Stomach (tissue), 9 donors: Measurements from ENCODE around the gene ELANE. TPM values are rescaled to one million over a fixed set of nuclear protein-coding genes. Genes with fewer than 3 reads are reported as not detected.

Experiments used
- DNase-seq, 2 donors: peaks; one replicate each; pipeline versions ENCODE4 v3.0.0 to v3.0.0-alpha.2; 2013 to 2019
- H3K27ac ChIP-seq, 5 donors: fragments of 200-600 bp in 4 of 5; sonication (generic) in 4 of 5; one replicate each; pipeline ENCODE4 v1.5.1; 2013 to 2019; ENCODE audit warnings: mild to moderate bottlenecking in 1 of 5, moderate library complexity in 1 of 5
- H3K27me3 ChIP-seq, 3 donors: fragments of 200-600 bp; sonication (generic); one replicate each; pipeline ENCODE4 v1.5.1; 2017 to 2019; ENCODE audit warnings: mixed run types in 1 of 3
- H3K36me3 ChIP-seq, 4 donors: fragments of 200-600 bp; sonication (generic); 1 replicate in 3 of 4; 2 replicates in 1 of 4; pipeline ENCODE4 v1.5.1; 2016 to 2019
- H3K4me1 ChIP-seq, 4 donors: fragments of 200-600 bp; sonication (generic); one replicate each; pipeline ENCODE4 v1.5.1; 2016 to 2019
- H3K4me3 ChIP-seq, 4 donors: fragments of 200-600 bp; sonication (generic) in 3 of 4; one replicate each; pipeline ENCODE4 v1.5.1; 2016 to 2019; ENCODE audit warnings: mild to moderate bottlenecking in 1 of 4
- H3K9me3 ChIP-seq, 4 donors: fragments of 200-600 bp; sonication (generic); one replicate each; pipeline ENCODE4 v1.5.1; 2016 to 2019
- EP300 ChIP-seq: sonication (generic); formaldehyde crosslinking; IDR thresholded peaks from one replicate; pipeline ENCODE4 v1.6.1; 2017; ENCODE audit warnings: antibody characterized with exemption
- POLR2A ChIP-seq, 4 donors: fragments of 450-650 bp; IDR thresholded peaks; one replicate each; pipeline ENCODE4 v1.6.1; 2016; ENCODE audit warnings: antibody characterized with exemption in 4 of 4, control low read depth in 2 of 4, mild to moderate bottlenecking in 1 of 4, moderate library complexity in 1 of 4
- POLR2AphosphoS5 ChIP-seq, 3 donors: sonication (generic); formaldehyde crosslinking; IDR thresholded peaks; one replicate each; pipeline ENCODE4 v1.6.1; 2016; ENCODE audit warnings: antibody characterized with exemption in 3 of 3
- WGBS, 5 donors: extraction: QIAGEN DNeasy Blood & Tissue Kit in 3 of 5; methylation state at CpG; one replicate each; pipeline versions ENCODE4 v1.1.5 to v1.1.7; 2013 to 2018; 5-methylcytosine and 5-hydroxymethylcytosine counted together
- intact Hi-C: fragments of 100-400 bp; cut with DNase I; formaldehyde crosslinking; loops from one replicate; pipeline ENCODE4 v1.15.1; 2023; ENCODE audit warnings: low total_unique reads
- polyA plus RNA-seq, 3 donors: library from polyadenylated mRNA; stranded (reverse); fragments of 200-250 nt; gene quantifications; one replicate each; pipeline ENCODE4 v1.2.3, GENCODE V29; 2013
- total RNA-seq, 5 donors: library from RNA; depleted of rRNA; stranded (reverse); fragments of >200 nt; gene quantifications; one replicate each; pipeline versions ENCODE4 v1.1.0 to v1.2.3, GENCODE V29; 2014 to 2016
- TF ChIP-seq, protein P1 (sequence below), 7 experiments: fragments of 450-650 bp in 4 of 7; fragments of 200-600 bp in 3 of 7; sonication (generic) in 3 of 7; IDR thresholded peaks; one replicate each; pipeline ENCODE4 v1.5.1; 2016 to 2019; ENCODE audit warnings: antibody characterized with exemption in 7 of 7, control low read depth in 2 of 7, mild to moderate bottlenecking in 1 of 7
- donor health status: healthy with polysubstance abuse.
- donor health status: Bipolar disorder and iron deficiency.
- donor health status: healthy.

ELANE gene
- total and polyA plus RNA-seq, 8 donors = 1.1 to 10.5 (median 3.2) TPM; not detected in 4

DNA sequence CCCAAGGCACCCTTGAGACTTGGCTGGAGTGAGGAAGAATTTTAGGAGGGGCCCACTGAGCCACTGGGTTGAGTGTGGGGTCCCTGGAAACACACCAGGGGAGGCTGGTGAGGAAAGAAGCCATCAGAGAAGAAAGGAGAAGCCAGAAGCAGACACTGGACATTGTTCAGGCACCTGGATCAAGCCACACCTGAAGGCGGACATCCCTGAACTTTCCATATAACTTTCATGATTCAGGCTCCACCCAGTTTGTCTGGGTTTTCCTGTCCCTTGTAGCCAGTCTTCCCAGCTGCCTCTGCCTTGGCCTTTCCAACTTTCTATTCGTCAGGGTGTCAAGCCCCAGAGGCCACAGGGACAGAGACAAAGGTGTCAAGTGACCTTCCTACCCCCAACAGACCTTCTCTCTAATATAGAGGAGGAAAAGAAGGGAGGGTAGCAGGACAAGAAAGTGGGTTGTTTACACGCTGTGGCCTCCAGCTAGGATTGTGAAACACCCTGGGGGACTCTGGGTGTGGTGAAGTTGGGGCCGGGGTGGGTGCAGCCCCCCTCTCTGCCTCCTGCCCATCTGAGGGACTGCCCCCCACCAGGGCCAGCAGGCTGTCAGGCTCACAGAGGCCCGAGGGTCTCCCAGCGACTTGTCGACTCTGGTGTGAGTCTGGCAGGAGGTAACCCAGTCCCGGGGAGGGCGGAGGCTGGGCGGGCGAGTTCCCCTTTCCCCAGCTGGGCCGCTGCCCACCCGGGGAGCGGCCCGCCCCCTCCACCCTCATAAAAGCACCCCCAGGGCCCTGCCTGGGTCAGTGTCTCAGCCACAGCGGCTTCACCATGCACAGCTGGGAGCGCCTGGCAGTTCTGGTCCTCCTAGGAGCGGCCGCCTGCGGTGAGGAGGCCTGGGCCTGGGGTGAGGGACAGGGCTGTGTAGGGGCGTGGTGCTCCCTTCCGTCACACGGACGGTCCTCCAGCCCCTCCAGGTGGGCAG, 7.1 kb downstream of the ELANE start, which contains the start of gene CFD:
TSS of gene CFD (plus strand) at position 797 of the 976 bp plus-strand sequence. CDS start at position 823, 26 bp downstream.
- Histone ChIP-seq H3K36me3 (no peaks in the 10 kb centered on the region), H3K27ac (peak within 1 kb of the TSS; percentile 22 to 74 (median 71)), H3K4me1 (peaks cover 29 to 52% (median 43%) of the 10 kb centered on the region in 4 donors), H3K27me3 (peaks cover 0 to 79% (median 35%) of the 10 kb centered on the region in 3 donors), H3K4me3 (peak within 1 kb of the TSS; percentile 38 to 48 (median 42)), H3K9me3 (no peaks in the 10 kb centered on the region)
- WGBS, 5 donors = 26 to 38% (median 34%) methylated on average over 11 to 24 of the region's 24 CpGs
- intact Hi-C loops = loop anchor here (5.0 kb wide), 1 partner anchor 92 kb away; no protein-coding TSS in a partner anchor
- TF ChIP-seq POLR2AphosphoS5 (IDR thresholded peaks at IDR 0.05) (peak in 2 of 3 donors; percentile 58 to 79), EP300 (no peak), POLR2A (IDR thresholded peaks at IDR 0.05) (no peak)
- TF ChIP-seq, protein P1, sequence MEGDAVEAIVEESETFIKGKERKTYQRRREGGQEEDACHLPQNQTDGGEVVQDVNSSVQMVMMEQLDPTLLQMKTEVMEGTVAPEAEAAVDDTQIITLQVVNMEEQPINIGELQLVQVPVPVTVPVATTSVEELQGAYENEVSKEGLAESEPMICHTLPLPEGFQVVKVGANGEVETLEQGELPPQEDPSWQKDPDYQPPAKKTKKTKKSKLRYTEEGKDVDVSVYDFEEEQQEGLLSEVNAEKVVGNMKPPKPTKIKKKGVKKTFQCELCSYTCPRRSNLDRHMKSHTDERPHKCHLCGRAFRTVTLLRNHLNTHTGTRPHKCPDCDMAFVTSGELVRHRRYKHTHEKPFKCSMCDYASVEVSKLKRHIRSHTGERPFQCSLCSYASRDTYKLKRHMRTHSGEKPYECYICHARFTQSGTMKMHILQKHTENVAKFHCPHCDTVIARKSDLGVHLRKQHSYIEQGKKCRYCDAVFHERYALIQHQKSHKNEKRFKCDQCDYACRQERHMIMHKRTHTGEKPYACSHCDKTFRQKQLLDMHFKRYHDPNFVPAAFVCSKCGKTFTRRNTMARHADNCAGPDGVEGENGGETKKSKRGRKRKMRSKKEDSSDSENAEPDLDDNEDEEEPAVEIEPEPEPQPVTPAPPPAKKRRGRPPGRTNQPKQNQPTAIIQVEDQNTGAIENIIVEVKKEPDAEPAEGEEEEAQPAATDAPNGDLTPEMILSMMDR (IDR thresholded peaks at IDR 0.05) = no peak
- peak; percentile 38 to 45 for DNase-seq

DNA sequence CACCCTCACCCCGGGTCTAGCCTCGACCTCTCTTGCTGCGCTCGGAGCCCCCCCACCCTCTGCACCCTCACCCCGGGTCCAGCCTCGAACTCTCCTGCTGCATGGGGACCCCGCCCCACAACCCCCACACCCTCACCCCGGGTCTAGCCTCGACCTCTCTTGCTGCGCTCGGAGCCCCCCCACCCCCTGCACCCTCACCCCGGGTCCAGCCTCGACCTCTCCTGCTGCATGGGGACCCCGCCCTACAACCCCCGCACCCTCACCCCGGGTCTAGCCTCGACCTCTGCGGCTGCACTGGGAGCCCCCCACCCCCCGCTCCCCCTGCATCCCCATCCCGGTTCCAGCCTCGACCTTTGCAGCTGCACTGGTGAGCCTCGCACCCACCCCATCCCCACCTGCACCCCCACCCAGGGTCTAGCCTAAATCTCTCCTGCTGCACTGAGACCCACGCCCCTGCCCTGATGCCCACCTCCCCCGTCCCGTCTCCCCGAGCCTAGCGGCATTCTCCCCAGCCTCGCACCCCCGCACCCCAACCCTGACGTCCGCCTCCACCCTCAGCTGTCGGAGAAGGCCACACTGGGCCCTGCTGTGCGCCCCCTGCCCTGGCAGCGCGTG, 9.1 kb downstream of the ELANE start:
- intact Hi-C loops = no loop called here
- WGBS, 5 donors = 28 to 70% (median 64%) methylated on average over 2 to 31 of the region's 35 CpGs
- H3K36me3 ChIP-seq = no peaks in the 10 kb centered on the region
- H3K4me1 ChIP-seq = peaks cover 29 to 54% (median 44%) of the 10 kb centered on the region in 4 donors
- TF ChIP-seq EP300 (no peak), POLR2AphosphoS5 (IDR thresholded peaks at IDR 0.05) (no peak), POLR2A (IDR thresholded peaks at IDR 0.05) (no peak)
- TF ChIP-seq, protein P1 (IDR thresholded peaks at IDR 0.05) = no peak
- peaks cover 0 to 61% (median 28%) of the 10 kb centered on the region in 3 donors for H3K27me3 ChIP-seq
- DNase-seq = no peak
- no peaks in the 10 kb centered on the region for H3K9me3 ChIP-seq
- H3K4me3 ChIP-seq = peak overlapping the region; percentile 38 to 48 (median 42)
- H3K27ac ChIP-seq = no peak overlapping the region

DNA sequence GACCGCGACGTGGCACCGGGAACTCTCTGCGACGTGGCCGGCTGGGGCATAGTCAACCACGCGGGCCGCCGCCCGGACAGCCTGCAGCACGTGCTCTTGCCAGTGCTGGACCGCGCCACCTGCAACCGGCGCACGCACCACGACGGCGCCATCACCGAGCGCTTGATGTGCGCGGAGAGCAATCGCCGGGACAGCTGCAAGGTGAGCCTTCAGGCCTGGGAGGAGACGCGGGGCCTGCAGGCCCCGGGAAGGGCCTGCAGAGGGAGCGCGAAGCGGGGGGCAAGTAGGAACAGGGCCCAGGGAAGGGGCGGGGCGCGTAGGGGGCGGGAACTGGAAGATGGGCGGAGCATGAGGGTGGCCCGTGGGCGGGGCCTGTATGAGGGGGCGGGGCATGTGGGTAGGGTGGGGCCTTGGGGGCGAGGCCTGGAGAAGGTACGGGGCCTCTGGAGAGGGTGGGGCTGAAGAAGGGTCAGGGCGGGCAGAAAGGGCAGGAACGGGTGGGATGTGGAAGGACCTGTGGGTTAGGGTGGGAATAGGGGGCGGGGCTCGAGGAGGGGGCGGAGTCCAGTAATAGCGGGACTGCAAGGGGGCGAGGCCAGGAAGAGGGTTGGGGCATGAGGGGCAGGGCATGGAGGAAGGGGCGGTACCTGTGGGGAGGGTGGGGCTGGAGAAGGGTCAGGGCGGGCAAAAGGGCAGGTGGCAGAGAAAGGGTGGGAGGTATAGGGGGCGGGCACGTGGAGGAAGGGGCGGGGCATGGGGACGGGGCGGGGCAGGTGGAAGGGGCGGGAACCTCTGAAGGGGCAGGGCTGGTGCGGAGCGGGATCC, 9.9 kb downstream of the ELANE start:
- no peak for TF ChIP-seq POLR2AphosphoS5 (IDR thresholded peaks at IDR 0.05)
- TF ChIP-seq, protein P1 (IDR thresholded peaks at IDR 0.05) = no peak
- TF ChIP-seq EP300 = no peak
- TF ChIP-seq POLR2A (IDR thresholded peaks at IDR 0.05) = no peak
- 13 to 30% (median 18%) methylated on average over 30 to 60 of the region's 60 CpGs for WGBS, 5 donors
- Histone ChIP-seq H3K4me3 (peak overlapping the region in 3 of 4 donors; percentile 4 to 48 (median 44)), H3K27me3 (peaks cover 0 to 56% (median 28%) of the 10 kb centered on the region in 3 donors), H3K9me3 (no peaks in the 10 kb centered on the region), H3K36me3 (peaks cover 0 to under 1% (median 0%) of the 10 kb centered on the region in 4 donors), H3K4me1 (peaks cover 29 to 54% (median 44%) of the 10 kb centered on the region in 4 donors), H3K27ac (peak overlapping the region in 1 of 5 donors; percentile 3)
- intact Hi-C loops = no loop called here
- DNase-seq = peak in 1 of 2 donors; percentile 78
